CD14-positive monocyte (primary cell): ENCODE results near the gene POLDIP3. TPM values are rescaled to one million over a fixed set of nuclear protein-coding genes. Genes with fewer than 3 reads are reported as not detected.

Experiments used
- DNase-seq, 3 donors: peaks; one replicate each; pipeline ENCODE4 v3.0.0-alpha.2; 2011 to 2022
- H2AFZ ChIP-seq: 2 replicates; pipeline ENCODE4 v1.6.0; 2012; ENCODE audit warnings: mild to moderate bottlenecking, low read depth, low read length, inconsistent platforms; ENCODE audit not compliant: insufficient read depth, poor library complexity, severe bottlenecking
- H3K27ac ChIP-seq, 2 donors: 1 replicate in 1 of 2; 2 replicates in 1 of 2; pipeline ENCODE4 v1.5.1; 2012 to 2013; ENCODE audit warnings: low read length in 2 of 2, control low read depth in 1 of 2, inconsistent platforms in 1 of 2, low read depth in 1 of 2, mild to moderate bottlenecking in 1 of 2
- H3K27me3 ChIP-seq, 2 donors: one replicate each; pipeline versions ENCODE4 v1.6.0 to v1.6.1; 2011 to 2013; ENCODE audit warnings: low read length in 2 of 2; ENCODE audit not compliant: control insufficient read depth in 2 of 2, insufficient read depth in 2 of 2
- H3K36me3 ChIP-seq, 2 donors: replicated peaks in 1 of 2; 1 replicate in 1 of 2; 2 replicates in 1 of 2; pipeline versions ENCODE4 v1.5.1 to v1.6.1; 2012 to 2013; ENCODE audit warnings: low read length in 2 of 2, control low read depth in 1 of 2, inconsistent platforms in 1 of 2, mild to moderate bottlenecking in 1 of 2; ENCODE audit not compliant: insufficient read depth in 2 of 2, control insufficient read depth in 1 of 2
- H3K4me1 ChIP-seq, 2 donors: 1 replicate in 1 of 2; 2 replicates in 1 of 2; pipeline versions ENCODE4 v1.5.1 to v1.6.1; 2012 to 2013; ENCODE audit warnings: low read length in 2 of 2, control low read depth in 1 of 2, inconsistent platforms in 1 of 2, mild to moderate bottlenecking in 1 of 2, moderate library complexity in 1 of 2; ENCODE audit not compliant: insufficient read depth in 2 of 2, control insufficient read depth in 1 of 2
- H3K4me2 ChIP-seq: replicated peaks from 2 replicates; pipeline ENCODE3; 2012; ENCODE audit warnings: low read length, moderate library complexity, mild to moderate bottlenecking; ENCODE audit not compliant: poor library complexity, severe bottlenecking; ENCODE audit errors: extremely low read depth
- H3K4me3 ChIP-seq, 3 experiments: fragments of 200-600 bp in 1 of 3; sonication (generic) in 1 of 3; replicated peaks in 1 of 3; 1 replicate in 2 of 3; 2 replicates in 1 of 3; pipeline ENCODE4 v1.5.1; 2011 to 2013; ENCODE audit warnings: low read length in 3 of 3, mild to moderate bottlenecking in 3 of 3, control low read depth in 2 of 3, low read depth in 2 of 3, inconsistent platforms in 1 of 3, moderate library complexity in 1 of 3
- H3K79me2 ChIP-seq: 2 replicates; pipeline ENCODE4 v1.6.0; 2012; ENCODE audit warnings: mild to moderate bottlenecking, control low read depth, inconsistent platforms, low read length, moderate library complexity; ENCODE audit not compliant: insufficient read depth
- H3K9ac ChIP-seq: 2 replicates; pipeline ENCODE4 v1.6.0; 2017; ENCODE audit warnings: low read length, mild to moderate bottlenecking; ENCODE audit not compliant: insufficient read depth, poor library complexity, severe bottlenecking
- H3K9me3 ChIP-seq, 2 donors: replicated peaks in 1 of 2; 1 replicate in 1 of 2; 2 replicates in 1 of 2; pipeline versions ENCODE4 v1.5.1 to v1.6.1; 2012 to 2013; ENCODE audit warnings: low read length in 2 of 2, control low read depth in 1 of 2; ENCODE audit not compliant: control insufficient read depth in 1 of 2, insufficient read depth in 1 of 2
- H4K20me1 ChIP-seq: 2 replicates; pipeline ENCODE4 v1.6.0; 2012; ENCODE audit warnings: mild to moderate bottlenecking, low read length, control low read depth, moderate library complexity; ENCODE audit not compliant: insufficient read depth
- H3K27ac Mint-ChIP-seq, 7 donors: one replicate each; pipeline ENCODE4 v1.8.0; 2020; ENCODE audit warnings: mild to moderate bottlenecking in 7 of 7, mixed read lengths in 7 of 7, moderate library complexity in 6 of 7, inconsistent platforms in 2 of 7
- H3K27me3 Mint-ChIP-seq, 3 donors: one replicate each; pipeline ENCODE4 v1.8.0; 2021 to 2022; ENCODE audit warnings: low read depth in 3 of 3, mild to moderate bottlenecking in 3 of 3, mixed read lengths in 3 of 3, moderate library complexity in 3 of 3, inconsistent platforms in 1 of 3
- H3K36me3 Mint-ChIP-seq, 2 donors: one replicate each; pipeline ENCODE4 v1.8.0; 2020; ENCODE audit warnings: mixed read lengths in 2 of 2, inconsistent platforms in 1 of 2, mild to moderate bottlenecking in 1 of 2
- H3K4me1 Mint-ChIP-seq: one replicate; pipeline ENCODE4 v1.8.0; 2020; ENCODE audit warnings: mild to moderate bottlenecking, mixed read lengths
- H3K4me3 Mint-ChIP-seq, 2 donors: one replicate each; pipeline ENCODE4 v1.8.0; 2020; ENCODE audit warnings: mild to moderate bottlenecking in 2 of 2, mixed read lengths in 2 of 2, moderate library complexity in 1 of 2
- H3K9me3 Mint-ChIP-seq, 7 donors: one replicate each; pipeline ENCODE4 v1.8.0; 2020 to 2022; ENCODE audit warnings: mixed read lengths in 7 of 7, mild to moderate bottlenecking in 6 of 7, moderate library complexity in 6 of 7, inconsistent platforms in 2 of 7
- WGBS: methylation state at CpG from one replicate; pipeline ENCODE4 v1.1.5; 2013; ENCODE audit warnings: missing lambda C conversion rate; ENCODE audit not compliant: insufficient coverage; 5-methylcytosine and 5-hydroxymethylcytosine counted together
- intact Hi-C, 2 donors: fragments of 100-400 bp; cut with micrococcal nuclease; formaldehyde crosslinking; loops; one replicate each; pipeline versions ENCODE4 v1.15.0 to v1.15.1; 2023
- polyA plus RNA-seq, 3 donors: library from polyadenylated mRNA; depleted of rRNA in 1 of 3; unstranded in 2 of 3; stranded (reverse) in 1 of 3; fragments of 300-500 nt in 2 of 3; fragments of >200 nt in 1 of 3; fragmentation: Illumina TruSeq in 2 of 3; gene quantifications; 1 replicate in 2 of 3; 2 replicates in 1 of 3; pipeline ENCODE4 v1.2.3, GENCODE V29; 2012 to 2021
- TF ChIP-seq, protein P1 (sequence below): fragments of 200-600 bp; IDR thresholded peaks from one replicate; pipeline ENCODE4 v1.8.0; 2022; ENCODE audit warnings: antibody characterized with exemption, mild to moderate bottlenecking

The POLDIP3 gene
- polyA plus RNA-seq, 3 donors = 46.3 to 55.3 (median 53.8) TPM

DNA sequence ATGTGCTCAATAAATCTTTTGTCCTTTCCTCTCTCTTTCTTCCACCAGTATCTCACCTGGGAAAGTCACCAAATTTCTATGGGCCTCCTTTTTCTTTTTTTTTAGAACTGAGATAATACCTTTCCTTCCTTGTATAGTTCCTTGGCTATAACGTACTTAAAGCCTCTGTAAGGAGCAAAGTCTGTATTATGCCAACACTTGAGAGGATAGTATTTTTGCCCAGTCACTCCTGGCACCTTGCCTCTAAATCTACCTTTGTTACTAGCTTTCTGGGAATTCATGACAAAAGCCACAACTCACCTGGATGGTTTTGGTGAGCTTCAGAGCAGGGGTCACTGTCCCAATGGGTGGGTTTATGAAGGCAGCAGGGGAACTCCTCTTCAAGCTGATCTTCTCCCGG lies 12.2 kb downstream of the POLDIP3 start:
- peak overlapping the region in 2 of 7 donors; percentile 42 to 53 for H3K27ac Mint-ChIP-seq
- peaks cover 0 to 4% of the 10 kb centered on the region in 2 donors for H3K9me3 ChIP-seq
- H3K4me3 Mint-ChIP-seq = no peak overlapping the region
- peaks cover 94% of the 10 kb centered on the region for H3K79me2 ChIP-seq
- H4K20me1 ChIP-seq = peaks cover 99% of the 10 kb centered on the region
- no peaks in the 10 kb centered on the region for H3K27me3 ChIP-seq
- TF ChIP-seq, protein P1, sequence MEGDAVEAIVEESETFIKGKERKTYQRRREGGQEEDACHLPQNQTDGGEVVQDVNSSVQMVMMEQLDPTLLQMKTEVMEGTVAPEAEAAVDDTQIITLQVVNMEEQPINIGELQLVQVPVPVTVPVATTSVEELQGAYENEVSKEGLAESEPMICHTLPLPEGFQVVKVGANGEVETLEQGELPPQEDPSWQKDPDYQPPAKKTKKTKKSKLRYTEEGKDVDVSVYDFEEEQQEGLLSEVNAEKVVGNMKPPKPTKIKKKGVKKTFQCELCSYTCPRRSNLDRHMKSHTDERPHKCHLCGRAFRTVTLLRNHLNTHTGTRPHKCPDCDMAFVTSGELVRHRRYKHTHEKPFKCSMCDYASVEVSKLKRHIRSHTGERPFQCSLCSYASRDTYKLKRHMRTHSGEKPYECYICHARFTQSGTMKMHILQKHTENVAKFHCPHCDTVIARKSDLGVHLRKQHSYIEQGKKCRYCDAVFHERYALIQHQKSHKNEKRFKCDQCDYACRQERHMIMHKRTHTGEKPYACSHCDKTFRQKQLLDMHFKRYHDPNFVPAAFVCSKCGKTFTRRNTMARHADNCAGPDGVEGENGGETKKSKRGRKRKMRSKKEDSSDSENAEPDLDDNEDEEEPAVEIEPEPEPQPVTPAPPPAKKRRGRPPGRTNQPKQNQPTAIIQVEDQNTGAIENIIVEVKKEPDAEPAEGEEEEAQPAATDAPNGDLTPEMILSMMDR = no peak
- peaks cover 74 to 92% of the 10 kb centered on the region in 2 donors for H3K36me3 Mint-ChIP-seq
- peaks cover 49 to 87% of the 10 kb centered on the region in 2 donors for H3K36me3 ChIP-seq
- peaks cover 0 to 1% (median 0%) of the 10 kb centered on the region in 3 donors for H3K27me3 Mint-ChIP-seq
- H3K27ac ChIP-seq = peak overlapping the region in 1 of 2 donors; percentile 26
- no peak overlapping the region for H3K9ac ChIP-seq
- DNase-seq = no peak
- peaks cover 8% of the 10 kb centered on the region for H3K4me1 Mint-ChIP-seq
- H2AFZ ChIP-seq = no peak overlapping the region
- no peak overlapping the region for H3K4me3 ChIP-seq
- H3K9me3 Mint-ChIP-seq = peaks cover 0 to 2% (median 0%) of the 10 kb centered on the region in 7 donors
- intact Hi-C loops = no loop called here
- H3K4me1 ChIP-seq = no peaks in the 10 kb centered on the region
- WGBS = 100% methylated on average over 1 of the region's 2 CpGs
- H3K4me2 ChIP-seq = no peak overlapping the region

DNA sequence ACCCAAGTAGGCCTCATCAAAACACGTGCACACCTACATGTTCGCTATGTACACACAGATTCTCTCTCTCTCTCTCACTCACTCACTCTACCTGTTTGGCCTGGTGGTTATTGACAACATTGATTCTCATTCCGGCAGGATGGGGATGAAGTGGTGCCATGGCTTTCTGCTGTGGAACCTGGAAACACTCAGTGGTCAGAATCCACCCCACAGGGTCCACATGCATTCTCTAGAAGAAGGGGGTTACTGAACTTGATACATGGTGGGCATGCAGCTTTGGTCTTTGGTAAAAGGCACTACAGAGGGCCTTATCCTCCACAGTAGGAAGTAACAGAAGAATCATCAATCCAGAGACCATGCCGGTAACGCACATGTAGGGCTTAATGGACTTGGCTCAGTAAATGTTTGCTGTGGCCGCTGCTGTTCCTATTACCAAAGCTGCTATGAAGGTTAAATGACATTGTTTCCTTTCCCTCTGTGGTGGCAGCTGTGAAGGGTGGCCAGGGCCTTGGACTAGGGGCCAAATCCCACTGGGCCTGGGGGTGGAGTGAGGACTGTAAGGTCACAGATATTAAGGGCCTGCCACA lies 12.7 kb downstream of the POLDIP3 start:
- Mint-ChIP-seq H3K27me3 (peaks cover 0 to 1% (median 0%) of the 10 kb centered on the region in 3 donors), H3K36me3 (peaks cover 74 to 92% of the 10 kb centered on the region in 2 donors), H3K4me3 (no peak overlapping the region), H3K9me3 (peaks cover 0 to 2% (median 0%) of the 10 kb centered on the region in 7 donors), H3K27ac (peak overlapping the region in 1 of 7 donors; percentile 38), H3K4me1 (peaks cover 8% of the 10 kb centered on the region)
- H3K9me3 ChIP-seq = peaks cover 0 to 4% of the 10 kb centered on the region in 2 donors
- peaks cover 54 to 92% of the 10 kb centered on the region in 2 donors for H3K36me3 ChIP-seq
- H2AFZ ChIP-seq = no peak overlapping the region
- no peaks in the 10 kb centered on the region for H3K27me3 ChIP-seq
- peak overlapping the region in 1 of 2 donors; percentile 26 for H3K27ac ChIP-seq
- 96% methylated on average over 3 of the region's 6 CpGs for WGBS
- H4K20me1 ChIP-seq = peaks cover 99% of the 10 kb centered on the region
- peaks cover 94% of the 10 kb centered on the region for H3K79me2 ChIP-seq
- H3K4me2 ChIP-seq = no peak overlapping the region
- no peak overlapping the region for H3K4me3 ChIP-seq
- DNase-seq = no peak
- no peak overlapping the region for H3K9ac ChIP-seq
- intact Hi-C loops = no loop called here
- H3K4me1 ChIP-seq = no peaks in the 10 kb centered on the region
- TF ChIP-seq, protein P1 = no peak
